ENCODE data around the gene ADGRL2. TPM values are rescaled to one million over a fixed set of nuclear protein-coding genes. Genes with fewer than 3 reads are reported as not detected.

ADGRL2 gene
- total RNA-seq, 1 donor from 2014 or later = 126 TPM

DNA sequence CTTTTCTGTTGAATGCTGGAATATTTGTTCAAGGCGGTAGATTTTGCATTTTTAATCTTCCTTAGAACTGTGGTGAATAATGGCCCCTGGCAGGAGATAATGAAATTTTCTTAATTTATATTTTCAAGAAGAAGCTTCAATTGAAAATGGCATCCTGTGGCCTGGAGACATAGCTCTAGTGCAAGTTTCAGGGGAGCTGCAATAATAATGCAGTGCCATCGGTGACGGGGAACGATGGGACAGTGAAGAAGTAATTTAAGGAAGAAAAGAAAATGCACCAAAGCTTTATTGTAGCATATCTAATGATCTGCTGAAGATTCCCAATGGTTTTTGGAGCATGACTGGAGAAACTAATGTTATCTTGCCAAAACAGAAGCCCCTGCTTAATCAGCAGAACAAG lies 128.4 kb downstream of the ADGRL2 start:
- H3K27ac Mint-ChIP-seq (ENCODE audit: unreplicated experiment) = no peak overlapping the region
- Histone ChIP-seq H3K36me3 (ENCODE audit: insufficient read depth, low read length) (no peaks in the 10 kb centered on the region), H3K4me3 (ENCODE audit: insufficient read depth, low read depth, low read length) (no peak overlapping the region), H3K27ac (ENCODE audit: low read depth, low read length) (no peak overlapping the region), H3K9me3 (ENCODE audit: insufficient read depth, low read depth, low read length) (no peaks in the 10 kb centered on the region), H2AFZ (ENCODE audit: low read depth, low read length) (no peak overlapping the region), H3K79me2 (ENCODE audit: insufficient read depth, low read length) (no peaks in the 10 kb centered on the region), H3K4me2 (ENCODE audit: low read length) (no peak overlapping the region), H3K27me3 (ENCODE audit: insufficient read depth, low read length) (no peaks in the 10 kb centered on the region), H4K20me1 (ENCODE audit: insufficient read depth, low read length) (no peaks in the 10 kb centered on the region), H3K9ac (ENCODE audit: low read length) (no peak overlapping the region), H3K4me1 (ENCODE audit: insufficient read depth, low read length) (no peaks in the 10 kb centered on the region)
- DNase-seq (ENCODE audit: low read depth) = no peak
- no peaks in the 10 kb centered on the region for H3K36me3 Mint-ChIP-seq (ENCODE audit: low read depth, unreplicated experiment)
- no peak overlapping the region for H3K4me3 Mint-ChIP-seq (ENCODE audit: unreplicated experiment)
- FAIRE-seq = no peak
- TF ChIP-seq EZH2 (IDR thresholded peaks at IDR 0.05; ENCODE audit: insufficient read depth, low read length) = no peak
- TF ChIP-seq, protein P1, sequence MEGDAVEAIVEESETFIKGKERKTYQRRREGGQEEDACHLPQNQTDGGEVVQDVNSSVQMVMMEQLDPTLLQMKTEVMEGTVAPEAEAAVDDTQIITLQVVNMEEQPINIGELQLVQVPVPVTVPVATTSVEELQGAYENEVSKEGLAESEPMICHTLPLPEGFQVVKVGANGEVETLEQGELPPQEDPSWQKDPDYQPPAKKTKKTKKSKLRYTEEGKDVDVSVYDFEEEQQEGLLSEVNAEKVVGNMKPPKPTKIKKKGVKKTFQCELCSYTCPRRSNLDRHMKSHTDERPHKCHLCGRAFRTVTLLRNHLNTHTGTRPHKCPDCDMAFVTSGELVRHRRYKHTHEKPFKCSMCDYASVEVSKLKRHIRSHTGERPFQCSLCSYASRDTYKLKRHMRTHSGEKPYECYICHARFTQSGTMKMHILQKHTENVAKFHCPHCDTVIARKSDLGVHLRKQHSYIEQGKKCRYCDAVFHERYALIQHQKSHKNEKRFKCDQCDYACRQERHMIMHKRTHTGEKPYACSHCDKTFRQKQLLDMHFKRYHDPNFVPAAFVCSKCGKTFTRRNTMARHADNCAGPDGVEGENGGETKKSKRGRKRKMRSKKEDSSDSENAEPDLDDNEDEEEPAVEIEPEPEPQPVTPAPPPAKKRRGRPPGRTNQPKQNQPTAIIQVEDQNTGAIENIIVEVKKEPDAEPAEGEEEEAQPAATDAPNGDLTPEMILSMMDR (IDR thresholded peaks at IDR 0.05; ENCODE audit: insufficient read depth, low read depth, low read length) = no peak
- no peaks in the 10 kb centered on the region for H3K9me3 Mint-ChIP-seq (ENCODE audit: unreplicated experiment)
- peaks cover 5% of the 10 kb centered on the region for H3K4me1 Mint-ChIP-seq (ENCODE audit: low read depth, unreplicated experiment)
- no peaks in the 10 kb centered on the region for H3K27me3 Mint-ChIP-seq (ENCODE audit: low read depth, unreplicated experiment)

DNA sequence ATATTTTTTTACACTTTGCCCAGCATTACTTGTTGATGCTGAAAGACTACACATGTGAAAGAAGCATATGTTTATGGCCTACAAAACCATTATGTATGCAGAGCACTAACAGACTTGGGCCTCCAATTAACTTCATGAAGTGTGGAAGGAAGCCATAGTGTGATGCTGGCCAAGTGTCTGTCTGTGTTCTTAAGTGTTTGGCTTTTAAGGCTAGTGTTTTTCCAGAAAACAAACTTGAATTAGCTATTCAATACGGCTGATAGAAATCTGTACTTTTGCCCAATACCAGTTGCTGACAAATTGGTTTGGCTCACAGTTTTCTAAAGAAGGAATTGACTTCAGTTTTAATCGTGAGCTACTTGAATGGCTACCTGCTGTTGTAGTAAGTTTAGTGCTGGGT lies 136.1 kb downstream of the ADGRL2 start:
- Histone ChIP-seq H3K36me3 (ENCODE audit: insufficient read depth, low read length) (no peaks in the 10 kb centered on the region), H3K27ac (ENCODE audit: low read depth, low read length) (no peak overlapping the region), H2AFZ (ENCODE audit: low read depth, low read length) (no peak overlapping the region), H4K20me1 (ENCODE audit: insufficient read depth, low read length) (no peaks in the 10 kb centered on the region), H3K9me3 (ENCODE audit: insufficient read depth, low read depth, low read length) (no peaks in the 10 kb centered on the region), H3K4me1 (ENCODE audit: insufficient read depth, low read length) (no peaks in the 10 kb centered on the region), H3K9ac (ENCODE audit: low read length) (no peak overlapping the region), H3K27me3 (ENCODE audit: insufficient read depth, low read length) (no peaks in the 10 kb centered on the region), H3K79me2 (ENCODE audit: insufficient read depth, low read length) (no peaks in the 10 kb centered on the region), H3K4me2 (ENCODE audit: low read length) (no peak overlapping the region), H3K4me3 (ENCODE audit: insufficient read depth, low read depth, low read length) (no peak overlapping the region)
- Mint-ChIP-seq H3K36me3 (ENCODE audit: low read depth, unreplicated experiment) (no peaks in the 10 kb centered on the region), H3K27me3 (ENCODE audit: low read depth, unreplicated experiment) (no peaks in the 10 kb centered on the region), H3K9me3 (ENCODE audit: unreplicated experiment) (no peaks in the 10 kb centered on the region), H3K27ac (ENCODE audit: unreplicated experiment) (no peak overlapping the region), H3K4me3 (ENCODE audit: unreplicated experiment) (no peak overlapping the region), H3K4me1 (ENCODE audit: low read depth, unreplicated experiment) (peaks cover 8% of the 10 kb centered on the region)
- no peak for FAIRE-seq
- no peak for TF ChIP-seq EZH2 (IDR thresholded peaks at IDR 0.05; ENCODE audit: insufficient read depth, low read length)
- TF ChIP-seq, protein P1 (IDR thresholded peaks at IDR 0.05; ENCODE audit: insufficient read depth, low read depth, low read length) = no peak
- no peak for DNase-seq (ENCODE audit: low read depth)

DNA sequence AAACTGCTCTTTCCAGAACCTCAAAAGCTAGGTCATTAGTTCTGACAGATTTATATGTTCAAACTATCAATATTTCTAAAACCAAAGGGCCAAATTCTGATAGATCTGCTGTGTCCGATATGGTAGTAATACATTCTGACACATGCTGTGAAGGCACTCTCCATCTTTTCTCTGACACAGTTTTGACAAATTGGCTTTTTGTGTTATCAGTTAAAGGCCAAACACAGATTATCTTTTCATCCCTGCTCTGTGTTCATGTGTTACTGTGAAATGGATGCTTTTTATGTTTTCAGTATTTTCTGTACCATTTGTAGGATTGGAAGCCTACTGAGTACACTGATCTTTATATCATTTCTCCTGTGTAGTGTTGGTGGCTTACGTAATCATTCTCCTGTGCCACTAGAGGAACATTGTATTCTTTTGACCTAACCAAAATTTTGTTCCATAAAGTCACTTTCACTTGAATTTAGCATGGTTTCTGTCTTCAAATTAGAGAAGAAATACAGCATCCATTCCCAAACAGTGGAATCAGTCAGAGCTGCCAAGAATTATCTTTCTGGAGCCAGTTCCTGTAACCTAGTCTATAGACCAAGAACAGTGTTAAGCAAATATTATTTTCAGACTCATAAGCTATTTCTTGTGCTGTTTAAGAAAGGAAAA lies 137.2 kb downstream of the ADGRL2 start:
- Mint-ChIP-seq H3K27me3 (ENCODE audit: low read depth, unreplicated experiment) (no peaks in the 10 kb centered on the region), H3K27ac (ENCODE audit: unreplicated experiment) (no peak overlapping the region), H3K4me1 (ENCODE audit: low read depth, unreplicated experiment) (peaks cover 8% of the 10 kb centered on the region), H3K36me3 (ENCODE audit: low read depth, unreplicated experiment) (no peaks in the 10 kb centered on the region), H3K4me3 (ENCODE audit: unreplicated experiment) (no peak overlapping the region), H3K9me3 (ENCODE audit: unreplicated experiment) (no peaks in the 10 kb centered on the region)
- no peak overlapping the region for H3K27ac ChIP-seq (ENCODE audit: low read depth, low read length)
- no peak overlapping the region for H3K4me3 ChIP-seq (ENCODE audit: insufficient read depth, low read depth, low read length)
- no peaks in the 10 kb centered on the region for H3K4me1 ChIP-seq (ENCODE audit: insufficient read depth, low read length)
- H3K36me3 ChIP-seq (ENCODE audit: insufficient read depth, low read length) = no peaks in the 10 kb centered on the region
- TF ChIP-seq, protein P1 (IDR thresholded peaks at IDR 0.05; ENCODE audit: insufficient read depth, low read depth, low read length) = no peak
- no peak for TF ChIP-seq EZH2 (IDR thresholded peaks at IDR 0.05; ENCODE audit: insufficient read depth, low read length)
- H4K20me1 ChIP-seq (ENCODE audit: insufficient read depth, low read length) = no peaks in the 10 kb centered on the region
- FAIRE-seq (no peak), DNase-seq (ENCODE audit: low read depth) (no peak)
- H2AFZ ChIP-seq (ENCODE audit: low read depth, low read length) = no peak overlapping the region
- H3K9me3 ChIP-seq (ENCODE audit: insufficient read depth, low read depth, low read length) = no peaks in the 10 kb centered on the region
- no peak overlapping the region for H3K9ac ChIP-seq (ENCODE audit: low read length)
- no peaks in the 10 kb centered on the region for H3K27me3 ChIP-seq (ENCODE audit: insufficient read depth, low read length)
- H3K4me2 ChIP-seq (ENCODE audit: low read length) = no peak overlapping the region
- no peaks in the 10 kb centered on the region for H3K79me2 ChIP-seq (ENCODE audit: insufficient read depth, low read length)

All from astrocyte (in vitro differentiated cells and primary cell).